Measurements from ENCODE around the gene UBALD1. TPM values are rescaled to one million over a fixed set of nuclear protein-coding genes. Genes with fewer than 3 reads are reported as not detected.

UBALD1 gene
- total RNA-seq, 4 donors from 2014 or later = 5.9 to 24.0 (median 14.3) TPM

DNA sequence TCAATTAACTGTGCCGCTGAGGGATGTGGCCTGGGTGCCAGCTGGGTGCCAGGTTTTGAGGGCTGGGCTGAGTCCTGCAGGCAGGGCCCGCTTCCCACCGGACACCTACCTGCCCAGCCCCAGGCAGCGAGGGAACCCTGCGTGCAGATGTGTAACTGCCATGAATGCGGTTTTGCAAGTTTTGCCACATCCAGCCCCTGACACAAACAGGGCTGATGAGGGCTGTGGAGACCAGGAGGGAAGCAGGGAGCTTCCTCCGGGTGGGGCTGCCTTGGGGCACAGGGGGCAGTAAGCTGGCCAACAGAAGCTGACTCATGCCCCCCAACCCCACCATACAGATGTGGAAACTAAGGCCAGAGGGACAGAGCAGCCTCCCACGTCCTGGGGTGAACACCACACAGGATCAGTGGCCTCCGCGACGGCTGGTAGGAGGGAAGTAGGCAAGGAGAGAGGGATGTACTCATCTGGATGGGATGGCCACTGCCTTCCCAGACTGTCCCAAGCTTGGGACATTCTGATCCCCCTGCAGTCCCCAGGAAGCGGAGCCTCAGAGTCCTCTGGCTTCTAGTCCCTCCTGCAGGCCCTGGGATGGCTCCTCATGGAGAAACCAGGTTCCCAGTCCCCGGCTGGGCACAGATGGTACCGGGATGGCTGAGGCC is 1.6 kb downstream of the UBALD1 start:
- 65% methylated on average over 2 of the region's 14 CpGs; no CpG with 5 or more reads in 1 of the 2 donors for WGBS, 2 donors (ENCODE audit: low coverage in 1 of 2)
- H3K4me1 ChIP-seq = peaks cover 0 to 74% (median 47%) of the 10 kb centered on the region in 3 donors

GRCh38 chr16:4612474-4612931 is 2.2 kb downstream of the UBALD1 start:
- TF ChIP-seq POLR2A (IDR thresholded peaks at IDR 0.05) = no peak
- no peak for TF ChIP-seq EP300 (IDR thresholded peaks at IDR 0.05)
- TF ChIP-seq, protein P1, sequence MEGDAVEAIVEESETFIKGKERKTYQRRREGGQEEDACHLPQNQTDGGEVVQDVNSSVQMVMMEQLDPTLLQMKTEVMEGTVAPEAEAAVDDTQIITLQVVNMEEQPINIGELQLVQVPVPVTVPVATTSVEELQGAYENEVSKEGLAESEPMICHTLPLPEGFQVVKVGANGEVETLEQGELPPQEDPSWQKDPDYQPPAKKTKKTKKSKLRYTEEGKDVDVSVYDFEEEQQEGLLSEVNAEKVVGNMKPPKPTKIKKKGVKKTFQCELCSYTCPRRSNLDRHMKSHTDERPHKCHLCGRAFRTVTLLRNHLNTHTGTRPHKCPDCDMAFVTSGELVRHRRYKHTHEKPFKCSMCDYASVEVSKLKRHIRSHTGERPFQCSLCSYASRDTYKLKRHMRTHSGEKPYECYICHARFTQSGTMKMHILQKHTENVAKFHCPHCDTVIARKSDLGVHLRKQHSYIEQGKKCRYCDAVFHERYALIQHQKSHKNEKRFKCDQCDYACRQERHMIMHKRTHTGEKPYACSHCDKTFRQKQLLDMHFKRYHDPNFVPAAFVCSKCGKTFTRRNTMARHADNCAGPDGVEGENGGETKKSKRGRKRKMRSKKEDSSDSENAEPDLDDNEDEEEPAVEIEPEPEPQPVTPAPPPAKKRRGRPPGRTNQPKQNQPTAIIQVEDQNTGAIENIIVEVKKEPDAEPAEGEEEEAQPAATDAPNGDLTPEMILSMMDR (IDR thresholded peaks at IDR 0.05) = no peak
- no peak for TF ChIP-seq POLR2AphosphoS5 (IDR thresholded peaks at IDR 0.05)
- Histone ChIP-seq H3K27ac (peak overlapping the region in 3 of 4 donors; percentile 95 to 97 (median 97)), H3K27me3 (no peaks in the 10 kb centered on the region), H3K36me3 (peaks cover 0 to 32% of the 10 kb centered on the region in 2 donors), H3K9me3 (no peaks in the 10 kb centered on the region), H3K4me3 (peak overlapping the region in 1 of 2 donors; percentile 99), H3K4me1 (peaks cover 0 to 68% (median 45%) of the 10 kb centered on the region in 3 donors)
- WGBS, 2 donors (ENCODE audit: low coverage in 1 of 2) = 80% methylated on average over 1 of the region's 7 CpGs; no CpG with 5 or more reads in 1 of the 2 donors
- no peak for ATAC-seq

More for the DNA sequence above, 1.6 kb downstream of the UBALD1 start:
- H3K9me3 ChIP-seq = no peaks in the 10 kb centered on the region
- peaks cover 0 to 26% of the 10 kb centered on the region in 2 donors for H3K36me3 ChIP-seq
- ATAC-seq = no peak
- peak overlapping the region; percentile 88 to 99 for H3K4me3 ChIP-seq
- TF ChIP-seq, protein P1 (IDR thresholded peaks at IDR 0.05) = no peak
- TF ChIP-seq POLR2A (IDR thresholded peaks at IDR 0.05) (no peak), EP300 (IDR thresholded peaks at IDR 0.05) (no peak), POLR2AphosphoS5 (IDR thresholded peaks at IDR 0.05) (no peak)
- H3K27me3 ChIP-seq = no peaks in the 10 kb centered on the region
- peak overlapping the region in 3 of 4 donors; percentile 95 to 97 (median 97) for H3K27ac ChIP-seq

- H3K4me3 ChIP-seq = peak overlapping the region in 1 of 2 donors; percentile 4
- no peaks in the 10 kb centered on the region for H3K9me3 ChIP-seq
- TF ChIP-seq EP300 (IDR thresholded peaks at IDR 0.05) = no peak
- no peak for TF ChIP-seq POLR2AphosphoS5 (IDR thresholded peaks at IDR 0.05)
- TF ChIP-seq, protein P1 (IDR thresholded peaks at IDR 0.05) = no peak
- no peak for TF ChIP-seq POLR2A (IDR thresholded peaks at IDR 0.05)
- peak overlapping the region in 3 of 4 donors; percentile 54 to 97 (median 97) for H3K27ac ChIP-seq
- H3K4me1 ChIP-seq = peaks cover 0 to 59% (median 39%) of the 10 kb centered on the region in 3 donors
- 60 to 97% methylated on average over 3 to 4 of the region's 22 CpGs for WGBS, 2 donors (ENCODE audit: low coverage in 1 of 2)
- no peaks in the 10 kb centered on the region for H3K27me3 ChIP-seq
- H3K36me3 ChIP-seq = peaks cover 0 to 41% of the 10 kb centered on the region in 2 donors
- ATAC-seq = no peak
Measured at GRCh38 chr16:4611337-4612021, 3.2 kb downstream of the UBALD1 start.

- Histone ChIP-seq H3K9me3 (no peaks in the 10 kb centered on the region), H3K4me1 (peaks cover 0 to 52% (median 32%) of the 10 kb centered on the region in 3 donors), H3K27me3 (no peaks in the 10 kb centered on the region), H3K36me3 (peaks cover 0 to 41% of the 10 kb centered on the region in 2 donors), H3K27ac (peak overlapping the region in 1 of 4 donors; percentile 97), H3K4me3 (no peak overlapping the region)
- TF ChIP-seq POLR2AphosphoS5 (IDR thresholded peaks at IDR 0.05) (no peak), POLR2A (IDR thresholded peaks at IDR 0.05) (no peak), EP300 (IDR thresholded peaks at IDR 0.05) (no peak)
- TF ChIP-seq, protein P1 (IDR thresholded peaks at IDR 0.05) = no peak
- no CpG with 5 or more reads among the region's 32 CpGs for WGBS, 2 donors (ENCODE audit: low coverage in 1 of 2)
- ATAC-seq = no peak
Measured at GRCh38 chr16:4610011-4611005, 4.4 kb downstream of the UBALD1 start.

Data from gastroesophageal sphincter (tissue), 4 donors.